ENCODE results near the gene ARHGAP33. TPM values are rescaled to one million over a fixed set of nuclear protein-coding genes. Genes with fewer than 3 reads are reported as not detected.

Gene ARHGAP33
- total and polyA plus RNA-seq, 2 of the 8 experiments (the other 6 are each of a cell fraction or from before 2014, with no cell fraction given) = 6.5 to 25.2 TPM

DNA sequence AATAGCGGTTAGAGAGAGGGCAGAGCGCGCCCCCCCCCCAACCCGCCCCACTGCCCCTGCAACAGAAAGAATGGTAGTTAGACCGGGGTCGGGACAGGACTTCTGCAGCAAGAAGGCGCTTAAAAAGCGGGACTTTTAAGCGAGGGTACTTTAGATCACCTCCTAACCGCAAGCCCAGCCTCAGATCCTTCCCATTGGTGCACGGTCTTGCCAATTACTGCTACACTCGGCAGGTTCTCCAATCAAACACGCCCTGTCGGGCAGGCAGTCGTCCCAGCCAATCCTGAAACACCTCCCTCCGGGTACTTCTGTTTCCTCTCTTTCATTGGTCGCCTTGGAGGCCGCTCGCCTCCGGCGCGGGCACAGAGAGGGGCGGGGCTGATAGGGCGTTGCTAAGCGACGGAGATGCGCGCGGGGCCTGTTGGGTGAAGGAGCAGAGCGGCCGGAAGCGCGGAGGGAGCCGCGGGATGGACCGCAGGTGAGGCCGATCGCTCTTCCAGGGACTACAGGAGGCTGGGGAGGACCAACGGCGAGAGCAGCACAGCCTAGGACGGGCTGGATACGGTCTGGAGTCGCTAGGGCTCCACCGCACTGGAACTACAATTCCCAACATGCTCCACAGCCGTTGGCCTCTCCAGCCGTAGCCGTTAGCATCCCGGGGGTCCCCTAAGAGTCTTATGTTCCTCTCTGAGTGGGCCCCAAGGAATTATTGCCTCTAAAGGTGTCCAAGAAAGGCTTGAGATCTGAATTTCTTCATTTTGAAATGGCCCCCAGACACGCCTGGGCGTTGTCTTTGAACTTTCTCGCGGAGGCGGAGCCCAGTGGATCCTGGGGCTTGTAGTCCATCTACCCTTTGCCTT lies 17.4 kb upstream of the ARHGAP33 start, which contains the start of gene PROSER3 (continued):
- TF ChIP-seq HDAC2 (IDR thresholded peaks at IDR 0.05; ENCODE audit: borderline replicate concordance in 1 of 2, low read depth in 2 of 2, low read length in 2 of 2) = 0 out of 4 replicates have a peak, but pooled peaks of 1 of the 2 experiments have one; percentile 3
- no peak for TF ChIP-seq FOSL1 (IDR thresholded peaks at IDR 0.05; ENCODE audit: insufficient read depth, low read depth, low read length)
- TF ChIP-seq SIX5 (IDR thresholded peaks at IDR 0.05; ENCODE audit: low read depth, low read length) = peak; percentile 67
- peak; percentile 29; the same call in 1 of the 2 replicates for TF ChIP-seq CREB1 (IDR thresholded peaks at IDR 0.05)
- no peak for TF ChIP-seq RFX5 (IDR thresholded peaks at IDR 0.05; ENCODE audit: borderline replicate concordance, low read depth, low read length)
- no peak for TF ChIP-seq SRF (IDR thresholded peaks at IDR 0.05; ENCODE audit: low read depth, low read length)
- TF ChIP-seq TEAD4 (IDR thresholded peaks at IDR 0.05; ENCODE audit: low read depth, low read length) = peak; percentile 70; the same call in 1 of the 2 replicates
- TF ChIP-seq EGR1 (IDR thresholded peaks at IDR 0.05; ENCODE audit: borderline replicate concordance, low read depth, low read length) = peak; percentile 76
- TF ChIP-seq NRF1 (IDR thresholded peaks at IDR 0.05; ENCODE audit: low read depth, low read length) = no peak
- TF ChIP-seq HDAC6 (IDR thresholded peaks at IDR 0.05; ENCODE audit: low read depth, low read length) = no peak
- peak; percentile 61 for TF ChIP-seq POLR2AphosphoS5 (IDR thresholded peaks at IDR 0.05; ENCODE audit: low read depth, low read length)
- peak; percentile 51 for TF ChIP-seq TAF1 (IDR thresholded peaks at IDR 0.05; ENCODE audit: low read depth, low read length)
- no peak for TF ChIP-seq POU5F1 (IDR thresholded peaks at IDR 0.05; ENCODE audit: low read depth, low read length)
- TF ChIP-seq PHF8 (conservative IDR thresholded peaks at IDR 0.05; ENCODE audit: low read depth, low read length) = peak; percentile 84
- TF ChIP-seq CTBP2 (IDR thresholded peaks at IDR 0.05; ENCODE audit: borderline replicate concordance, insufficient read depth, insufficient read length, low read length) = no peak
- peak; percentile 66; the same call in 1 of the 2 replicates for TF ChIP-seq YY1 (IDR thresholded peaks at IDR 0.05; ENCODE audit: low read depth, low read length)
- TF ChIP-seq SIN3A (conservative IDR thresholded peaks at IDR 0.05 in 1 of 2, IDR thresholded peaks at IDR 0.05 in 1 of 2; ENCODE audit: low read depth in 1 of 2, low read length in 2 of 2) = peak; percentile 8 to 84; a peak in 2 of 4 replicates
- no peak for TF ChIP-seq CEBPB (IDR thresholded peaks at IDR 0.05; ENCODE audit: low read depth, low read length)
- TF ChIP-seq ASH2L (IDR thresholded peaks at IDR 0.05; ENCODE audit: low read length) = peak; percentile 42
- TF ChIP-seq SP1 (IDR thresholded peaks at IDR 0.05; ENCODE audit: low read depth, low read length) = peak; percentile 100
